Esophagus squamous epithelium (tissue), 4 donors: Measurements from ENCODE around the gene THBS2.

ENCODE experiments used
- POLR2A ChIP-seq, 4 donors: fragments of 450-650 bp; IDR thresholded peaks; one replicate each; pipeline ENCODE4 v1.6.1; 2017; ENCODE audit warnings: antibody characterized with exemption in 4 of 4, mild to moderate bottlenecking in 4 of 4, moderate library complexity in 3 of 4
- TF ChIP-seq, protein P1 (sequence below), 6 experiments: fragments of 450-650 bp in 4 of 6; fragments of 200-600 bp in 2 of 6; sonication (generic) in 2 of 6; IDR thresholded peaks; one replicate each; pipeline ENCODE4 v1.5.1; 2016 to 2019; ENCODE audit warnings: antibody characterized with exemption in 6 of 6, mild to moderate bottlenecking in 4 of 6, moderate library complexity in 4 of 6

DNA sequence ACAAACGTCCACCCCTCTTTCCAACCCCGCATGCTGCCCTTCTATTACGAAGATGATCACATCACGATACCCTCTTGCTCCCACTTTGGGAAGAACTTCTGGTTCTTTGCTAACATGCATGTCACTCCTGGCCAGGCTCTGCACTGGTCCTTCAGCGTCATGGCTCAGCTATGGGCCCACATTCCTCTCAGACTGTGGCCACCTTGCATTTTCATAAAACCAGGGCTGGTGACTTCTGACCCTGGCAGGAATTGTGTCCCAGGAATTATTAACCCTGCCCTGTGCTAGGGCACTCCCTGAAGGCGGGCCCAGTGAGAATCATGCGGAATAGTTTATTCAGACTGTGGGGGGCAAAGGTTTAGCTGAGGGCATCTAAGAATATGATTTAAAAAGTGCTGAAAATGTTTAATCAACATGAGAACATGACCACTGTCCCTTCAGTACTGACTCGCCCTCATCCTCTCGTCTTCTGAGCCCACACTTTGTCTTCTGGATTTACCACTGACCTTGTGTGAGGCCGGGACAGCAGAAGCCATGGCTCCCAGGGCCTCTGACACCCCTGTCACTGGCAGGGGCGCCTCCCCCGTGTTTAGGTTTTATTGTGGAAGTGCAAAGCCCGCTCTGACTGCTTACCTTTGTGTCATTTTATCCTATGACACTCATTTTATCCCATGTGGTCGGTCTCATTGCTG, 38.1 kb upstream of the THBS2 start:
- TF ChIP-seq, protein P1, sequence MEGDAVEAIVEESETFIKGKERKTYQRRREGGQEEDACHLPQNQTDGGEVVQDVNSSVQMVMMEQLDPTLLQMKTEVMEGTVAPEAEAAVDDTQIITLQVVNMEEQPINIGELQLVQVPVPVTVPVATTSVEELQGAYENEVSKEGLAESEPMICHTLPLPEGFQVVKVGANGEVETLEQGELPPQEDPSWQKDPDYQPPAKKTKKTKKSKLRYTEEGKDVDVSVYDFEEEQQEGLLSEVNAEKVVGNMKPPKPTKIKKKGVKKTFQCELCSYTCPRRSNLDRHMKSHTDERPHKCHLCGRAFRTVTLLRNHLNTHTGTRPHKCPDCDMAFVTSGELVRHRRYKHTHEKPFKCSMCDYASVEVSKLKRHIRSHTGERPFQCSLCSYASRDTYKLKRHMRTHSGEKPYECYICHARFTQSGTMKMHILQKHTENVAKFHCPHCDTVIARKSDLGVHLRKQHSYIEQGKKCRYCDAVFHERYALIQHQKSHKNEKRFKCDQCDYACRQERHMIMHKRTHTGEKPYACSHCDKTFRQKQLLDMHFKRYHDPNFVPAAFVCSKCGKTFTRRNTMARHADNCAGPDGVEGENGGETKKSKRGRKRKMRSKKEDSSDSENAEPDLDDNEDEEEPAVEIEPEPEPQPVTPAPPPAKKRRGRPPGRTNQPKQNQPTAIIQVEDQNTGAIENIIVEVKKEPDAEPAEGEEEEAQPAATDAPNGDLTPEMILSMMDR (IDR thresholded peaks at IDR 0.05), result no peak
- TF ChIP-seq POLR2A (IDR thresholded peaks at IDR 0.05), result no peak
